HepG2 (cell line): ENCODE measurements around the gene ETF1. TPM values are rescaled to one million over a fixed set of nuclear protein-coding genes. Genes with fewer than 3 reads are reported as not detected.
A peak's percentile ranks its signal among the peaks of the same experiment; 100 is the strongest.

Experiments
- ATAC-seq: fragments of 200-7000 bp; cut with Tn5 transposase; 3 replicates; pipeline ENCODE4 v1.9.1; 2020; ENCODE audit warnings: mild to moderate bottlenecking, moderate library complexity
- BruUV-seq: library from RNA; stranded (reverse); fragments of 400-500 nt; replicated peaks from 2 replicates; lab custom pipeline; 2021; lab: Mats Ljungman, UMichigan
- CTCF ChIA-PET: fragments of 300-600 bp; formaldehyde crosslinking; extraction: SDS; loops from one replicate; lab custom pipeline; 2021; ENCODE audit warnings: low total read pairs, inconsistent platforms, low intra/inter-chr PET ratio; lab: Yijun Ruan, JAX
- POLR2A ChIA-PET: fragments of 350-600 bp; sonication (Branson Sonifier 250); formaldehyde crosslinking; loops from one replicate; lab custom pipeline; 2020; ENCODE audit warnings: antibody characterized with exemption, inconsistent platforms; lab: Yijun Ruan, JAX
- DNase-seq: peaks from one replicate; pipeline ENCODE4 v3.0.0-alpha.2; 2015; ENCODE audit warnings: low spot score
- FAIRE-seq: peaks from 3 replicates; lab custom pipeline; 2011; peaks lifted over from hg19 to GRCh38; lab: Jason Lieb, UNC
- H2AFZ ChIP-seq: one replicate; pipeline ENCODE4 v1.6.1; 2011; ENCODE audit warnings: low read length, inconsistent platforms
- H3K27ac ChIP-seq: fragments of 300-600 bp; 3 replicates; pipeline ENCODE4 v1.8.0; 2011; ENCODE audit warnings: mixed run types, mild to moderate bottlenecking, mixed read lengths, low read length, inconsistent platforms; ENCODE audit not compliant: insufficient read depth; ENCODE audit errors: extremely low read length
- H3K27me3 ChIP-seq, 2 experiments: fragments of 200-600 bp in 1 of 2; 2 replicates in 1 of 2; 3 replicates in 1 of 2; pipeline versions ENCODE4 v1.6.0 to v1.8.0; 2011; ENCODE audit warnings: low read length in 2 of 2, mild to moderate bottlenecking in 2 of 2, moderate library complexity in 2 of 2, inconsistent platforms in 1 of 2; ENCODE audit not compliant: insufficient read depth in 2 of 2, control insufficient read depth in 1 of 2
- H3K36me3 ChIP-seq, 2 experiments: fragments of 200-600 bp in 1 of 2; replicated peaks in 1 of 2; 2 replicates in 1 of 2; 3 replicates in 1 of 2; pipeline versions ENCODE4 v1.5.1 to v1.8.0; 2011; ENCODE audit warnings: low read length in 2 of 2, inconsistent platforms in 1 of 2; ENCODE audit not compliant: insufficient read depth in 2 of 2, control insufficient read depth in 1 of 2
- H3K4me1 ChIP-seq: 2 replicates; pipeline ENCODE4 v1.5.1; 2012; ENCODE audit warnings: low read length, inconsistent platforms; ENCODE audit not compliant: insufficient read depth
- H3K4me2 ChIP-seq: 2 replicates; pipeline ENCODE4 v1.6.0; 2011; ENCODE audit warnings: low read depth, low read length, inconsistent platforms
- H3K4me3 ChIP-seq, 3 experiments: fragments of 200-600 bp in 1 of 3; sonication (generic), shearing (Covaris generic) in 1 of 3; replicated peaks in 1 of 3; 2 replicates each; pipeline ENCODE4 v1.5.1; 2011 to 2016; ENCODE audit warnings: low read length in 3 of 3, inconsistent platforms in 2 of 3, low read depth in 2 of 3, mild to moderate bottlenecking in 2 of 3, control low read depth in 1 of 3, mixed read lengths in 1 of 3; ENCODE audit not compliant: insufficient read depth in 1 of 3
- H3K79me2 ChIP-seq: one replicate; pipeline ENCODE4 v1.6.1; 2011; ENCODE audit warnings: low read length, inconsistent platforms; ENCODE audit not compliant: insufficient read depth
- H3K9ac ChIP-seq: 2 replicates; pipeline ENCODE4 v1.6.0; 2011; ENCODE audit warnings: mild to moderate bottlenecking, low read depth, low read length, inconsistent platforms; ENCODE audit not compliant: insufficient read depth
- H3K9me3 ChIP-seq: 2 replicates; pipeline ENCODE4 v1.5.1; 2012; ENCODE audit warnings: mild to moderate bottlenecking, low read length
- H4K20me1 ChIP-seq: 2 replicates; pipeline ENCODE4 v1.6.0; 2011; ENCODE audit warnings: inconsistent platforms, mild to moderate bottlenecking, low read length, moderate library complexity; ENCODE audit not compliant: insufficient read depth
- ARID3A ChIP-seq: IDR thresholded peaks from 2 replicates; pipeline ENCODE4 v1.6.1; 2012; ENCODE audit warnings: low read depth, low read length, improper control_type of control experiment
- ATF7-NPFF ChIP-seq: sonication (generic); formaldehyde crosslinking; IDR thresholded peaks from 2 replicates; pipeline ENCODE4 v1.8.1; 2023; ENCODE audit warnings: mild to moderate bottlenecking, low read depth, missing genetic modification reagents, moderate library complexity
- DPF2 ChIP-seq: sonication (generic); formaldehyde crosslinking; IDR thresholded peaks from 2 replicates; pipeline ENCODE4 v1.4.0; 2020; ENCODE audit warnings: mild to moderate bottlenecking, low read depth, missing genetic modification reagents, borderline replicate concordance
- FOXJ3 ChIP-seq: sonication (generic); formaldehyde crosslinking; IDR thresholded peaks from 2 replicates; pipeline ENCODE4 v1.4.0; 2020; ENCODE audit warnings: missing genetic modification reagents, mild to moderate bottlenecking, borderline replicate concordance
- KAT7 ChIP-seq: IDR thresholded peaks from 2 replicates; pipeline ENCODE4 v1.6.1; 2018; ENCODE audit warnings: borderline replicate concordance, missing compliant biosample characterization
- KLF11 ChIP-seq: IDR thresholded peaks from 2 replicates; pipeline ENCODE4 v1.6.1; 2016; ENCODE audit warnings: missing compliant biosample characterization
- KLF15 ChIP-seq: sonication (generic); formaldehyde crosslinking; IDR thresholded peaks from 2 replicates; pipeline ENCODE4 v1.8.1; 2023; ENCODE audit warnings: borderline replicate concordance, mild to moderate bottlenecking, inconsistent platforms, missing genetic modification reagents, mixed read lengths
- RFXAP ChIP-seq: sonication (generic); formaldehyde crosslinking; IDR thresholded peaks from 2 replicates; pipeline ENCODE4 v1.4.0; 2020; ENCODE audit warnings: missing genetic modification reagents, borderline replicate concordance
- TARDBP ChIP-seq: sonication (generic); formaldehyde crosslinking; IDR thresholded peaks from 2 replicates; pipeline ENCODE4 v1.8.0; 2022; ENCODE audit warnings: mild to moderate bottlenecking, missing genetic modification reagents
- YEATS4 ChIP-seq: sonication (generic); formaldehyde crosslinking; IDR thresholded peaks from 2 replicates; pipeline ENCODE4 v1.4.0; 2020; ENCODE audit warnings: missing genetic modification reagents, borderline replicate concordance
- ZBED4 ChIP-seq: sonication (generic); formaldehyde crosslinking; IDR thresholded peaks from 2 replicates; pipeline ENCODE4 v1.4.0; 2020; ENCODE audit warnings: missing genetic modification reagents, borderline replicate concordance
- ZFYVE20 ChIP-seq: sonication (generic); formaldehyde crosslinking; IDR thresholded peaks from 2 replicates; pipeline ENCODE4 v1.8.0; 2023; ENCODE audit warnings: low read depth, mild to moderate bottlenecking, moderate library complexity, missing genetic modification reagents, borderline replicate concordance
- ZNF260 ChIP-seq: sonication (generic); formaldehyde crosslinking; IDR thresholded peaks from 2 replicates; pipeline ENCODE4 v1.4.0; 2020; ENCODE audit warnings: missing genetic modification reagents, low read depth, mild to moderate bottlenecking, borderline replicate concordance
- ZNF431 ChIP-seq: sonication (generic); formaldehyde crosslinking; IDR thresholded peaks from 2 replicates; pipeline ENCODE4 v1.9.0; 2022; ENCODE audit warnings: missing genetic modification reagents, low read depth, mild to moderate bottlenecking, borderline replicate concordance
- ZNF501 ChIP-seq: sonication (generic); formaldehyde crosslinking; IDR thresholded peaks from 2 replicates; pipeline ENCODE4 v1.5.1; 2020; ENCODE audit warnings: mild to moderate bottlenecking, moderate library complexity, missing genetic modification reagents
- ZNF878 ChIP-seq: sonication (generic); formaldehyde crosslinking; IDR thresholded peaks from 2 replicates; pipeline ENCODE4 v1.8.1; 2023; ENCODE audit warnings: mild to moderate bottlenecking, missing genetic modification reagents, moderate library complexity
- WGBS: methylation state at CpG from one replicate; pipeline ENCODE4 v1.1.6; 2017; ENCODE audit warnings: low lambda C conversion rate; 5-methylcytosine and 5-hydroxymethylcytosine counted together
- in situ Hi-C: cut with HindIII; loops from 2 replicates; pipeline ENCODE4 v1.10.0; 2017; ENCODE audit warnings: low pct_unique_long_range_greater_than_20kb; ENCODE audit not compliant: extremely low pct_ligation_motif_present
- intact Hi-C: fragments of 100-400 bp; cut with micrococcal nuclease; formaldehyde crosslinking; loops from one replicate; pipeline ENCODE4 v1.10.0; 2022; ENCODE audit not compliant: unreplicated experiment
- polyA plus RNA-seq, 8 experiments: library from polyadenylated mRNA; depleted of rRNA in 3 of 8; stranded (reverse) in 7 of 8; unstranded in 1 of 8; fragments of >200 nt; fragmentation: Illumina TruSeq in 4 of 8; extraction: Trizol in 4 of 8; gene quantifications; 2 replicates each; pipeline versions ENCODE4 v1.2.1 to v1.2.3, GENCODE V29; 2011 to 2016; ENCODE audit warnings: low read depth in 4 of 8, missing spikeins in 1 of 8, mixed read lengths in 1 of 8; ENCODE audit not compliant: insufficient read depth in 1 of 8
- total RNA-seq, 5 experiments: library from RNA; depleted of rRNA; stranded (reverse); fragments of >200 nt; fragmentation: Illumina TruSeq; extraction: Trizol; gene quantifications; 2 replicates each; pipeline ENCODE4 v1.2.3, GENCODE V29; 2016; ENCODE audit warnings: low read depth in 1 of 5

The ETF1 gene
- total and polyA plus RNA-seq, 2 of the 13 experiments (the other 11 are each of a cell fraction or from before 2014, with no cell fraction given): 52.1 to 184 TPM

DNA sequence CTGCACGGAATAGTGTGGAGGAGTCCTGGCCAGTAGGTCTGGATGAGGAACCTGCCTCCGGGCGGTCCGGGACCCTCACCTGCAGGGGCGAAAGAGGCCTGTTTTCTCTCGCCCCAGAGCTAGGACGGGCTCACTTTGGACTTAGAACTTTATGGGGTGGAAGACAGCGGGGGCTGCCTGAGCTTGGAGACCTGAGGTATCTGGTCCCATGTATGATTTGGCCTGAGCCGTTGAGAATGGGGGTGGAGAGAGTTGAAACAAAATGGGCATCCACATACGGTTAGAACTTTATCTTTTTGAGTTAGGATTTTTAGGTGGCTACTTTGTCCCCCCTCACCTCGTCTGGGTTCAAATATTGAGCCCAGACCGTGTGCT, 681 bp upstream of the ETF1 start (continued):
- TF ChIP-seq ZNF260 (no peak), YEATS4 (CRISPR knock-in tag) (0 out of 2 replicates have a peak, but pooled peaks have one; percentile 8), ARID3A (0 out of 2 replicates have a peak, but pooled peaks have one; percentile 22), KLF15 (CRISPR knock-in tag) (0 out of 2 replicates have a peak, but pooled peaks have one; percentile 0), DPF2 (CRISPR knock-in tag) (no peak), ZNF878 (CRISPR knock-in tag) (0 out of 2 replicates have a peak, but pooled peaks have one; percentile 10)

DNA sequence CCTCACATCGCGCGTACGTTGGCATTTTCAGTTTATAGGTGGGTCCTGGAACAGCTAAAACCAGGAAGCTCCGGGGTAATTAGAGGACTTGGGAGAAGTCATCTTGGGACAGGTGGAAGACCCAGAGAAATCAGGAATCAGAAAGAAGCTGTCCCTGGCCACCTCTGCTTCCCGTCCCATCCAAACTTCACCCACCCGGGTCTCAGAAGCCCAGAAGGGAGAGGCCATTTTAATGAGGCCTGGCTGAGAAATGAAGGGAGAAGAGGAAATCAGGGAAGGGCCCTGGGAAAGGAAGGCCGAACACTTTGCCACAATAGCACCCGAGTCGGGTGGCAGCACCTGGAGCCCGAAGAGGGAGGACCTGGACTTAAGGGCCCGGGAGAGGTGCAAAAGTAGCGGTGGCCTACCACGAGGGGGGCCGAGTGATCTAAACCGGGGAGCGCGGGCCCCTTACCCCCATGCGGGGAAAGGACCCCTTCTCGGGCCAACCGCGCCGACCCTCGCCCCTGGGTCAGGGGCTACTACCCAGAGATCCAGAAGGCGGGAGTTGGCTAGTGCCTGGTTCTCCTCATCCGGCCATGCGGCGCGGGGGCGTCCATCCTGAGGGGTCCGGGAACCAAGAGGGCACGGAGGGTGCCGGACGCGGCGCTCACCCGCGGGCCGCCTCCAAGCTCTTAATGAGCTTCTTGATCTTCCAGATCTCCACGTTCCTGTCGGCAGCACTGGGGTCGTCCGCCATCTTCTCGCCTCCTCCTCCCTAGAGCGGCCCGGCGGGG, 668 bp downstream of the ETF1 start:
- Histone ChIP-seq H3K9ac (peak overlapping the region; percentile 98), H3K27me3 (no peaks in the 10 kb centered on the region; a peak in 1 of 5 replicates), H3K4me2 (peak overlapping the region; percentile 91), H3K36me3 (no peaks in the 10 kb centered on the region; a peak in 1 of 5 replicates), H2AFZ (no peak overlapping the region), H3K4me3 (peak overlapping the region; percentile 89 to 94 (median 91)), H3K4me1 (peaks cover 67% of the 10 kb centered on the region), H3K79me2 (peaks cover 88% of the 10 kb centered on the region), H4K20me1 (peaks cover 26% of the 10 kb centered on the region), H3K9me3 (no peaks in the 10 kb centered on the region), H3K27ac (peak overlapping the region; percentile 89)
- ChIA-PET CTCF (no interaction called here), POLR2A (interaction anchor here (0.6 to 4.1 kb wide), 22 partner anchors 8 to 842 kb away, joined by 3 to 33 read pairs (median 6); partner anchors contain the start of genes EGR1, FAM53C, HSPA9 and SIL1)
- ATAC-seq (no peak; the same call in 2 of the 3 replicates), DNase-seq (no peak), FAIRE-seq (no peak)
- BruUV-seq: TSS peak; percentile 60
- WGBS: under 1% methylated on average over 29 of the region's 47 CpGs
- intact Hi-C loops: loop anchor here (2.0 to 10.0 kb wide), 3 partner anchors 35 to 208 kb away; partner anchors contain the start of genes CDC25C, EGR1 and FAM53C
- in situ Hi-C loops: loop anchor here (5.0 kb wide), 1 partner anchor 80 kb away; no protein-coding TSS in a partner anchor
- TF ChIP-seq ZBED4 (CRISPR knock-in tag): no peak
- TF ChIP-seq ATF7-NPFF (CRISPR knock-in tag): no peak
- no peak for TF ChIP-seq RFXAP
- no peak for TF ChIP-seq KAT7 (CRISPR knock-in tag)
- no peak for TF ChIP-seq ZNF501 (CRISPR knock-in tag)
- TF ChIP-seq TARDBP (CRISPR knock-in tag): no peak
- TF ChIP-seq KLF11: 0 out of 2 replicates have a peak, but pooled peaks have one; percentile 6
- no peak for TF ChIP-seq FOXJ3 (CRISPR knock-in tag)
- TF ChIP-seq ZFYVE20 (CRISPR knock-in tag): no peak
- TF ChIP-seq ZNF431: 0 out of 2 replicates have a peak, but pooled peaks have one; percentile 34
